Measurements from ENCODE around the gene MEP1A. TPM values are rescaled to one million over a fixed set of nuclear protein-coding genes. Genes with fewer than 3 reads are reported as not detected.
"Not testable (repeated sequence)": the region's sequence is repeated elsewhere in the genome, so short reads cannot be mapped to it uniquely, and the experiment has no call there.

MEP1A gene
- total and polyA plus RNA-seq, 9 of the 15 experiments (the other 6 are each of a cell fraction or from before 2014, with no cell fraction given): not detected

DNA sequence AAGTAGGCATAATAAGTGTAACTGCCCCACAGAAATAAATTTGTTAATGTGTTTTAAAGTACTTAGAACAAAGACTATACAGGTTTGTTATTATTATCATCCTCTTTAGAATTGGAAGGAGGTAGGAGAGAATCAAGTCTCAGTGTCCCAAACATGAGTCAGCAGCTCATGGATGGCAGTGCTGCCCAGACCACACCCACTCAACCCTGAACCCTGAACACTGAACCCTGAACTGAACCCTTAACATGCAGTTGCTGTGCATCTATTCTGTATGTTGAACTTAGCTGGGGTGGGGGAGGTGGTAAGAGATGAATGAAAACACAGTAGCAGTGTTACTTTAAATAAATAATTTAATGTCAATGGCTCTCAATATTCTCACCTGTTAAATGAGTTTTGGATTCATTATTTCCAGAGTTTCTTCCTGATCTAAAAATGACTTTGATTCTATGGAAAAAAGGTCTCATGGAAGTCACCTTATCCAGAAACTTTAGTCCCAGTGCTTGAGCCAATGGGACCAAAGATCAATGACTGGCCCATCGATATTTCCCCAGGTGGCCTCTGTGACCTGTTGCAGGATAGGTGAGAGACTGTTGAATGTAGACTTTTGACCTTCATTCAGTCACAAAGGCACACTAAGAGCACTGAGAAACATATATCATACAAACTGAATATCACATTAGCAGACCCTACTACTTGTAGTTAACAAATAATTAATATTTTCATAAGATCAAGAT, 49.6 kb upstream of the MEP1A start (continued):
- TF ChIP-seq GTF2B (IDR thresholded peaks at IDR 0.05; ENCODE audit: extremely low read depth, insufficient read length): no peak
- TF ChIP-seq KLF10 (CRISPR knock-in tag; IDR thresholded peaks at IDR 0.05): no peak
- TF ChIP-seq XRCC5 (IDR thresholded peaks at IDR 0.05; ENCODE audit: low read depth, low read length): no peak

- intact Hi-C loops (cut with micrococcal nuclease); H4K20me1 ChIP-seq (replicated peaks; ENCODE audit: control insufficient read depth, insufficient read depth, low read length); FAIRE-seq; H3K4me1 ChIP-seq (replicated peaks in 1 of 2; ENCODE audit: control insufficient read depth in 2 of 2, insufficient read depth in 2 of 2, low read length in 2 of 2); H3K9me3 ChIP-seq (replicated peaks; ENCODE audit: control insufficient read depth, insufficient read depth, low read depth, low read length); BruUV-seq (replicated peaks); H3K4me3 ChIP-seq; DNase-seq (ENCODE audit: extremely low read depth in 1 of 4, low spot score in 3 of 4); POLR2A ChIA-PET; H2AFZ ChIP-seq (ENCODE audit: low read depth, low read length); H3K9ac ChIP-seq (ENCODE audit: insufficient read depth in 1 of 2, low read depth in 2 of 2, low read length in 2 of 2); H3K4me2 ChIP-seq (ENCODE audit: insufficient read depth, low read length); H3K9me1 ChIP-seq (ENCODE audit: control insufficient read depth, insufficient read depth, low read length); ATAC-seq; H3K79me2 ChIP-seq (ENCODE audit: control insufficient read depth, insufficient read depth, low read length); H3K36me3 ChIP-seq (ENCODE audit: control insufficient read depth, insufficient read depth, low read length); H3K27me3 ChIP-seq (ENCODE audit: control insufficient read depth in 2 of 2, insufficient read depth in 2 of 2, low read length in 2 of 2); H3K27ac ChIP-seq (ENCODE audit: extremely low read depth, low read depth, low read length); CTCF ChIA-PET (ENCODE audit: low intra/inter-chr PET ratio); in situ Hi-C loops (cut with MboI): not testable (repeated sequence)
- 0% methylated on average over 3 of the region's 3 CpGs for WGBS (ENCODE audit: insufficient coverage, low coverage, missing lambda C conversion rate)
Measured at GRCh38 chr6:46744159-46744725, 48.9 kb upstream of the MEP1A start.

All from K562 (cell line).